HepG2 (cell line): ENCODE measurements around the gene KATNB1. TPM values are rescaled to one million over a fixed set of nuclear protein-coding genes. Genes with fewer than 3 reads are reported as not detected.

ENCODE experiments used
- ARNT2 ChIP-seq: sonication (generic); formaldehyde crosslinking; IDR thresholded peaks from 2 replicates; pipeline ENCODE4 v1.8.0; 2022; ENCODE audit warnings: mild to moderate bottlenecking, low read depth, missing genetic modification reagents, moderate library complexity
- BATF2 ChIP-seq: sonication (generic); formaldehyde crosslinking; IDR thresholded peaks from 2 replicates; pipeline ENCODE4 v1.8.0; 2022; ENCODE audit warnings: mild to moderate bottlenecking, missing genetic modification reagents, moderate library complexity
- HINFP ChIP-seq: sonication (generic); formaldehyde crosslinking; IDR thresholded peaks from 2 replicates; pipeline ENCODE4 v1.4.0; 2020; ENCODE audit warnings: low read depth, mild to moderate bottlenecking, missing genetic modification reagents
- HIVEP1 ChIP-seq: sonication (generic); formaldehyde crosslinking; IDR thresholded peaks from 2 replicates; pipeline ENCODE4 v1.4.0; 2020; ENCODE audit warnings: mild to moderate bottlenecking, missing genetic modification reagents
- HMGXB4 ChIP-seq, 2 experiments: sonication (generic) in 1 of 2; formaldehyde crosslinking in 1 of 2; IDR thresholded peaks; 2 replicates each; pipeline versions ENCODE4 v1.4.0 to v1.6.1; 2018 to 2020; ENCODE audit warnings: missing genetic modification reagents in 2 of 2, borderline replicate concordance in 1 of 2, low read depth in 1 of 2, mild to moderate bottlenecking in 1 of 2, missing biosample characterization in 1 of 2
- KAT2B ChIP-seq: fragments of 150-350 bp; IDR thresholded peaks from 2 replicates; pipeline ENCODE4 v1.6.1; 2014; ENCODE audit warnings: low read depth, low read length, borderline replicate concordance
- KAT8 ChIP-seq: IDR thresholded peaks from 2 replicates; pipeline ENCODE4 v1.6.1; 2016; ENCODE audit warnings: missing genetic modification reagents, missing compliant biosample characterization
- KDM5A ChIP-seq: fragments of 200-600 bp; sonication (generic); IDR thresholded peaks from 2 replicates; pipeline ENCODE4 v1.7.0; 2018; ENCODE audit warnings: antibody characterized with exemption, mild to moderate bottlenecking, low read length, borderline replicate concordance
- LCORL ChIP-seq, 2 experiments: fragments of 450-650 bp in 1 of 2; sonication (generic) in 1 of 2; formaldehyde crosslinking in 1 of 2; IDR thresholded peaks; 2 replicates each; pipeline versions ENCODE4 v1.5.0 to v1.6.1; 2017 to 2020; ENCODE audit warnings: antibody characterized with exemption in 1 of 2, missing genetic modification reagents in 1 of 2
- NFATC3 ChIP-seq: sonication (generic); formaldehyde crosslinking; IDR thresholded peaks from 2 replicates; pipeline ENCODE4 v1.5.1; 2020; ENCODE audit warnings: mild to moderate bottlenecking, missing genetic modification reagents
- PBX2 ChIP-seq: IDR thresholded peaks from 2 replicates; pipeline ENCODE4 v1.6.1; 2016; ENCODE audit warnings: control low read depth
- PLRG1 ChIP-seq: fragments of 450-650 bp; conservative IDR thresholded peaks from 2 replicates; pipeline ENCODE4 v1.6.1; 2016
- SYNCRIP ChIP-seq: fragments of 200-400 bp; formaldehyde crosslinking; IDR thresholded peaks from 2 replicates; pipeline ENCODE4 v1.6.1; 2018; ENCODE audit warnings: mild to moderate bottlenecking, low read depth, low read length; ENCODE audit not compliant: insufficient read depth
- ZFX ChIP-seq: sonication (generic); formaldehyde crosslinking; IDR thresholded peaks from 2 replicates; pipeline ENCODE4 v1.4.0; 2020; ENCODE audit warnings: mild to moderate bottlenecking, low read depth, missing genetic modification reagents, moderate library complexity
- ZNF629 ChIP-seq: sonication (generic); formaldehyde crosslinking; conservative IDR thresholded peaks from 2 replicates; pipeline ENCODE4 v1.5.0; 2020; ENCODE audit warnings: missing genetic modification reagents
- ZNF724P ChIP-seq: sonication (generic); formaldehyde crosslinking; IDR thresholded peaks from 2 replicates; pipeline ENCODE4 v1.8.0; 2022; ENCODE audit warnings: missing genetic modification reagents, borderline replicate concordance
- ZNF749 ChIP-seq: sonication (generic); formaldehyde crosslinking; IDR thresholded peaks from 2 replicates; pipeline ENCODE4 v1.8.0; 2022; ENCODE audit warnings: mild to moderate bottlenecking, missing genetic modification reagents, moderate library complexity, borderline replicate concordance
- ZNF761 ChIP-seq: sonication (generic); formaldehyde crosslinking; conservative IDR thresholded peaks from 2 replicates; pipeline ENCODE4 v1.4.0; 2020; ENCODE audit warnings: mild to moderate bottlenecking, missing genetic modification reagents
- ZNF784 ChIP-seq: sonication (generic); formaldehyde crosslinking; IDR thresholded peaks from 2 replicates; pipeline ENCODE4 v1.5.1; 2020; ENCODE audit warnings: missing genetic modification reagents, mild to moderate bottlenecking, borderline replicate concordance
- ZSCAN25 ChIP-seq: sonication (generic); formaldehyde crosslinking; IDR thresholded peaks from 2 replicates; pipeline ENCODE4 v1.8.0; 2022; ENCODE audit warnings: mild to moderate bottlenecking, missing genetic modification reagents
- polyA plus RNA-seq, 8 experiments: library from polyadenylated mRNA; depleted of rRNA in 3 of 8; stranded (reverse) in 7 of 8; unstranded in 1 of 8; fragments of >200 nt; fragmentation: Illumina TruSeq in 4 of 8; extraction: Trizol in 4 of 8; gene quantifications; 2 replicates each; pipeline versions ENCODE4 v1.2.1 to v1.2.3, GENCODE V29; 2011 to 2016; ENCODE audit warnings: low read depth in 4 of 8, missing spikeins in 1 of 8, mixed read lengths in 1 of 8; ENCODE audit not compliant: insufficient read depth in 1 of 8
- total RNA-seq, 5 experiments: library from RNA; depleted of rRNA; stranded (reverse); fragments of >200 nt; fragmentation: Illumina TruSeq; extraction: Trizol; gene quantifications; 2 replicates each; pipeline ENCODE4 v1.2.3, GENCODE V29; 2016; ENCODE audit warnings: low read depth in 1 of 5

KATNB1 gene
- total and polyA plus RNA-seq, 2 of the 13 experiments (the other 11 are each of a cell fraction or from before 2014, with no cell fraction given) = 31.5 to 43.5 TPM

GRCh38 chr16:57781741-57782606 is 46.4 kb downstream of the KATNB1 start (continued):
- TF ChIP-seq PLRG1 (no peak), PBX2 (CRISPR knock-in tag) (peak; percentile 58), HIVEP1 (no peak), LCORL (IDR thresholded peaks at IDR 0.05) (no peak), LCORL (CRISPR knock-in tag; IDR thresholded peaks at IDR 0.05) (peak; percentile 31; the same call in 1 of the 2 replicates), KAT8 (CRISPR knock-in tag) (peak; percentile 52; the same call in 1 of the 2 replicates), ZNF724P (CRISPR knock-in tag) (no peak), ZNF629 (CRISPR knock-in tag) (peak; percentile 100), ZNF784 (CRISPR knock-in tag) (peak; percentile 100), SYNCRIP (no peak), KAT2B (no peak), HMGXB4 (CRISPR knock-in tag; IDR thresholded peaks at IDR 0.05; ENCODE audit: borderline replicate concordance in 1 of 2, low read depth in 1 of 2) (peak; percentile 30 to 83; a peak in 3 of 4 replicates), ZFX (CRISPR knock-in tag) (no peak; the same call in 1 of the 2 replicates), ARNT2 (CRISPR knock-in tag) (no peak; the same call in 1 of the 2 replicates), ZNF749 (CRISPR knock-in tag) (peak; percentile 55; the same call in 1 of the 2 replicates), NFATC3 (CRISPR knock-in tag) (no peak), KDM5A (no peak; the same call in 1 of the 2 replicates), HINFP (peak; percentile 87), BATF2 (CRISPR knock-in tag) (no peak), ZNF761 (peak; percentile 82), ZSCAN25 (CRISPR knock-in tag) (peak; percentile 2; the same call in 1 of the 2 replicates)
